HepG2 (cell line): Measurements from ENCODE around the gene SF3A2. TPM values are rescaled to one million over a fixed set of nuclear protein-coding genes. Genes with fewer than 3 reads are reported as not detected.
A peak's percentile ranks its signal among the peaks of the same experiment; 100 is the strongest.

Experiments
- CEBPB ChIP-seq: IDR thresholded peaks from 2 replicates; pipeline ENCODE4 v1.6.1; 2011; ENCODE audit warnings: low read depth, low read length, improper control_type of control experiment, borderline replicate concordance
- FOXA3 ChIP-seq: IDR thresholded peaks from 2 replicates; pipeline ENCODE4 v1.6.1; 2016; ENCODE audit warnings: missing genetic modification reagents, missing compliant biosample characterization
- HMG20B ChIP-seq: conservative IDR thresholded peaks from 2 replicates; pipeline ENCODE4 v1.6.1; 2016; ENCODE audit warnings: missing genetic modification reagents, missing compliant biosample characterization
- KLF6 ChIP-seq: IDR thresholded peaks from 2 replicates; pipeline ENCODE4 v1.8.0; 2016; ENCODE audit warnings: missing biosample characterization, missing genetic modification reagents
- NFE2 ChIP-seq: sonication (generic); formaldehyde crosslinking; IDR thresholded peaks from 2 replicates; pipeline ENCODE4 v1.4.0; 2020; ENCODE audit warnings: missing genetic modification reagents
- NR2F2 ChIP-seq: IDR thresholded peaks from 2 replicates; pipeline ENCODE4 v1.6.1; 2012; ENCODE audit warnings: low read depth, inconsistent platforms, borderline replicate concordance
- ZHX1 ChIP-seq: sonication (generic); formaldehyde crosslinking; IDR thresholded peaks from 2 replicates; pipeline ENCODE4 v1.8.1; 2022; ENCODE audit warnings: low read depth, mild to moderate bottlenecking, missing genetic modification reagents
- ZNF282 ChIP-seq: fragments of 450-650 bp; IDR thresholded peaks from 2 replicates; pipeline ENCODE4 v1.6.1; 2018; ENCODE audit not compliant: partially characterized antibody
- ZNF317 ChIP-seq: sonication (generic); formaldehyde crosslinking; IDR thresholded peaks from 2 replicates; pipeline ENCODE4 v1.5.0; 2020; ENCODE audit warnings: mild to moderate bottlenecking, missing genetic modification reagents
- ZNF350 ChIP-seq: sonication (generic); formaldehyde crosslinking; IDR thresholded peaks from 2 replicates; pipeline ENCODE4 v1.4.0; 2020; ENCODE audit warnings: mild to moderate bottlenecking, low read depth, missing genetic modification reagents, borderline replicate concordance
- ZNF558 ChIP-seq: sonication (generic); formaldehyde crosslinking; IDR thresholded peaks from 2 replicates; pipeline ENCODE4 v1.9.0; 2022; ENCODE audit warnings: mild to moderate bottlenecking, missing genetic modification reagents, borderline replicate concordance
- polyA plus RNA-seq, 8 experiments: library from polyadenylated mRNA; depleted of rRNA in 3 of 8; stranded (reverse) in 7 of 8; unstranded in 1 of 8; fragments of >200 nt; fragmentation: Illumina TruSeq in 4 of 8; extraction: Trizol in 4 of 8; gene quantifications; 2 replicates each; pipeline versions ENCODE4 v1.2.1 to v1.2.3, GENCODE V29; 2011 to 2016; ENCODE audit warnings: low read depth in 4 of 8, missing spikeins in 1 of 8, mixed read lengths in 1 of 8; ENCODE audit not compliant: insufficient read depth in 1 of 8
- total RNA-seq, 5 experiments: library from RNA; depleted of rRNA; stranded (reverse); fragments of >200 nt; fragmentation: Illumina TruSeq; extraction: Trizol; gene quantifications; 2 replicates each; pipeline ENCODE4 v1.2.3, GENCODE V29; 2016; ENCODE audit warnings: low read depth in 1 of 5
- TF ChIP-seq, protein P1 (sequence below): sonication (generic); formaldehyde crosslinking; IDR thresholded peaks from 2 replicates; pipeline ENCODE4 v1.4.0; 2020; ENCODE audit warnings: missing genetic modification reagents, borderline replicate concordance
- TF ChIP-seq, protein P2 (sequence below): sonication (generic); formaldehyde crosslinking; IDR thresholded peaks from 2 replicates; pipeline ENCODE4 v1.5.0; 2020; ENCODE audit warnings: missing genetic modification reagents
- TF ChIP-seq, protein P3 (sequence below): sonication (generic); formaldehyde crosslinking; IDR thresholded peaks from 2 replicates; pipeline ENCODE4 v1.9.0; 2021; ENCODE audit warnings: missing genetic modification reagents, mild to moderate bottlenecking, borderline replicate concordance

The SF3A2 gene
- total and polyA plus RNA-seq, 2 of the 13 experiments (the other 11 are each of a cell fraction or from before 2014, with no cell fraction given), result 8.6 to 8.8 TPM

DNA sequence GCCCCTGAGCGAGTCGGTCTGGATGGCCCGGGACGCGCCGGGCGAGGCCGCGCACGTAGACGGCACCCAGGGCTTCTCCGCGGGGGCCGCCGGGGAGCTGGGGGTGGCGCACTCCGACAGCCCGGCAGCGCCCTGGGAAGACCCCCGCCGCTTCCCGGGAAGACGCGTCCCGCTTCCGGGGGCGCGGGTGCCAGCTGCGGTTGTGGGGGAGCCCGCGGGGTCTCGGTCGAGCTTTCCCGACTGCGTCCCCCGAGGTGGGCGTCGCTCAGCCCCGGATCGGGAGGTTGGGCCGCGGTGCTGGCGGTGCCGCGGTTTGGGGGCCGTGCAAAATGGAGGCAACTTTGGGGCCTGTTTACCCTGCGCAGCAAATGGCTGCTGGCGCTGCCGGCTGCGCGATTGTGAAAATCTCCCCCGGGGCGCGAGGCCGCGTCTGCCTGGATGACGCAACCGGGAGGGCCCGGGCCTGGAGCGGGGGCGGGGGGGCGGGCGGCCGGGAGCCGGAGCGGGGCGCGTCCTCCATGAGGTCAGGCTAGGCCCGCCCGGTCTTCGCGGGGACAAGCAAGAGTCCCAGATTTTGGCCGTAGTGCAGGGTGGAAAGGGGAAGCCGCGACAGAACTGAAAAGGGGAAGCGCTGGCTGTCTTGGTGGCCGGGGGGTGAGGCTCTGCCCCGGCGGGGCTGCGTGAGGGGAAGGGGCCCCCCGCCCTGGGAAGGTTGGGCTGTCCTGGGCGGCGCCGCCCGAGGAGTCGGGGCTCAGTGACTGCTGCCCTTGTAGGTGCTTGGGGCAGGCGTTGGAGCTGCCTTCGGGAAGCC is 34.0 kb downstream of the SF3A2 start (continued):
- TF ChIP-seq KLF6 (CRISPR knock-in tag) (no peak; the same call in 1 of the 2 replicates), ZHX1 (0 out of 2 replicates have a peak, but pooled peaks have one; percentile 24), ZNF558 (CRISPR knock-in tag) (peak; percentile 35; the same call in 1 of the 2 replicates), HMG20B (CRISPR knock-in tag) (no peak), NR2F2 (no peak), CEBPB (peak; percentile 93), ZNF282 (no peak), ZNF350 (CRISPR knock-in tag) (no peak), FOXA3 (peak; percentile 37; the same call in 1 of the 2 replicates), NFE2 (CRISPR knock-in tag) (no peak), ZNF317 (no peak)
- TF ChIP-seq, protein P1, sequence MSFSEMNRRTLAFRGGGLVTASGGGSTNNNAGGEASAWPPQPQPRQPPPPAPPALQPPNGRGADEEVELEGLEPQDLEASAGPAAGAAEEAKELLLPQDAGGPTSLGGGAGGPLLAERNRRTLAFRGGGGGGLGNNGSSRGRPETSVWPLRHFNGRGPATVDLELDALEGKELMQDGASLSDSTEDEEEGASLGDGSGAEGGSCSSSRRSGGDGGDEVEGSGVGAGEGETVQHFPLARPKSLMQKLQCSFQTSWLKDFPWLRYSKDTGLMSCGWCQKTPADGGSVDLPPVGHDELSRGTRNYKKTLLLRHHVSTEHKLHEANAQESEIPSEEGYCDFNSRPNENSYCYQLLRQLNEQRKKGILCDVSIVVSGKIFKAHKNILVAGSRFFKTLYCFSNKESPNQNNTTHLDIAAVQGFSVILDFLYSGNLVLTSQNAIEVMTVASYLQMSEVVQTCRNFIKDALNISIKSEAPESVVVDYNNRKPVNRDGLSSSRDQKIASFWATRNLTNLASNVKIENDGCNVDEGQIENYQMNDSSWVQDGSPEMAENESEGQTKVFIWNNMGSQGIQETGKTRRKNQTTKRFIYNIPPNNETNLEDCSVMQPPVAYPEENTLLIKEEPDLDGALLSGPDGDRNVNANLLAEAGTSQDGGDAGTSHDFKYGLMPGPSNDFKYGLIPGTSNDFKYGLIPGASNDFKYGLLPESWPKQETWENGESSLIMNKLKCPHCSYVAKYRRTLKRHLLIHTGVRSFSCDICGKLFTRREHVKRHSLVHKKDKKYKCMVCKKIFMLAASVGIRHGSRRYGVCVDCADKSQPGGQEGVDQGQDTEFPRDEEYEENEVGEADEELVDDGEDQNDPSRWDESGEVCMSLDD, result 0 out of 2 replicates have a peak, but pooled peaks have one; percentile 37
- TF ChIP-seq, protein P2, sequence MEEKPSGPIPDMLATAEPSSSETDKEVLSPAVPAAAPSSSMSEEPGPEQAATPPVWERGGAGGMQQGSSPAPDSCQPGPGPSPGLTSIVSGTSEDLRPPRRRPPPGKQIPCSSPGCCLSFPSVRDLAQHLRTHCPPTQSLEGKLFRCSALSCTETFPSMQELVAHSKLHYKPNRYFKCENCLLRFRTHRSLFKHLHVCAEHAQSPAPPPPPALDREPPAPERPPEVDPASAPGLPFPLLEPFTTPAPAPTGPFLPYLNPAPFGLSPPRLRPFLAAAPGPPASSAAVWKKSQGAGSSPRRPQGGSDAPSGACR, result 0 out of 2 replicates have a peak, but pooled peaks have one; percentile 18
- TF ChIP-seq, protein P3, sequence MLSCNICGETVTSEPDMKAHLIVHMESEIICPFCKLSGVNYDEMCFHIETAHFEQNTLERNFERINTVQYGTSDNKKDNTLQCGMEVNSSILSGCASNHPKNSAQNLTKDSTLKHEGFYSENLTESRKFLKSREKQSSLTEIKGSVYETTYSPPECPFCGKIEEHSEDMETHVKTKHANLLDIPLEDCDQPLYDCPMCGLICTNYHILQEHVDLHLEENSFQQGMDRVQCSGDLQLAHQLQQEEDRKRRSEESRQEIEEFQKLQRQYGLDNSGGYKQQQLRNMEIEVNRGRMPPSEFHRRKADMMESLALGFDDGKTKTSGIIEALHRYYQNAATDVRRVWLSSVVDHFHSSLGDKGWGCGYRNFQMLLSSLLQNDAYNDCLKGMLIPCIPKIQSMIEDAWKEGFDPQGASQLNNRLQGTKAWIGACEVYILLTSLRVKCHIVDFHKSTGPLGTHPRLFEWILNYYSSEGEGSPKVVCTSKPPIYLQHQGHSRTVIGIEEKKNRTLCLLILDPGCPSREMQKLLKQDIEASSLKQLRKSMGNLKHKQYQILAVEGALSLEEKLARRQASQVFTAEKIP (CRISPR knock-in tag), result 0 out of 2 replicates have a peak, but pooled peaks have one; percentile 57
- TF ChIP-seq, all 625 proteins: peak for 81
